ENCODE data around the gene FRMPD2. TPM values are rescaled to one million over a fixed set of nuclear protein-coding genes. Genes with fewer than 3 reads are reported as not detected.

FRMPD2 gene
- total and polyA plus RNA-seq, 3 experiments from 2014 or later, result not detected

DNA sequence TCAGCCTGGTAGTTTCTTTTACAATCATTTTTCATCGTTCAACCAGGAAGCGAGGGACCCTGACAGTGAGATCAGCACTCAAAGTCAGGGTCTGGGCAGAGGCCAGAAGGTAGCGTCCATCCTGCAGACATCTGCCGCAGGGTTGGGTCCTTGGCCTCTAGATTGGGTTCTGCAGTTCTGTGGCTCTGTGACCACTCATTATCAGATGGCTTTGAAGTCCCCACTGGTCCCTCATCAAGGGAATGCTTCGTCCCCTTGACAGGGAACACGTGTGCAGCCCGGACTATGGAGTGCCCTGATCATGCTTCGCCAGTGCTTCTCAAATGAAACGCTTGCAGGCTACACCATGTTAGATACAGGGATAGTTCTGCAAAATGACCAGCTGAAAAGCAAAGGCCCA lies 64.1 kb downstream of the FRMPD2 start:
- Mint-ChIP-seq H3K27ac (no peak overlapping the region), H3K4me3 (no peak overlapping the region), H3K36me3 (no peaks in the 10 kb centered on the region), H3K9me3 (no peaks in the 10 kb centered on the region), H3K27me3 (peaks cover 5 to 10% of the 10 kb centered on the region in 2 donors), H3K4me1 (no peaks in the 10 kb centered on the region)
- H3K4me3 ChIP-seq (ENCODE audit: low read length), result no peak overlapping the region
- no peak for DNase-seq
- no peak overlapping the region for H3K27ac ChIP-seq (ENCODE audit: low read depth, low read length)
- no peaks in the 10 kb centered on the region for H3K9me3 ChIP-seq (ENCODE audit: low read length)
- H3K36me3 ChIP-seq (ENCODE audit: insufficient read depth, low read length), result no peaks in the 10 kb centered on the region
- H3K27me3 ChIP-seq (ENCODE audit: insufficient read depth, low read length, poor library complexity, severe bottlenecking), result no peaks in the 10 kb centered on the region
- CTCF ChIA-PET, result no interaction called here
- no peaks in the 10 kb centered on the region for H3K4me1 ChIP-seq (ENCODE audit: insufficient read depth, low read length)
- POLR2A ChIA-PET, result no interaction called here

- H3K27me3 ChIP-seq (ENCODE audit: insufficient read depth, low read length, poor library complexity, severe bottlenecking), result no peaks in the 10 kb centered on the region
- Mint-ChIP-seq H3K27me3 (peaks cover 3 to 13% of the 10 kb centered on the region in 2 donors), H3K9me3 (no peaks in the 10 kb centered on the region), H3K27ac (no peak overlapping the region), H3K4me3 (no peak overlapping the region), H3K4me1 (no peaks in the 10 kb centered on the region), H3K36me3 (no peaks in the 10 kb centered on the region)
- ChIA-PET CTCF (no interaction called here), POLR2A (no interaction called here)
- no peaks in the 10 kb centered on the region for H3K9me3 ChIP-seq (ENCODE audit: low read length)
- no peaks in the 10 kb centered on the region for H3K4me1 ChIP-seq (ENCODE audit: insufficient read depth, low read length)
- H3K27ac ChIP-seq (ENCODE audit: low read depth, low read length), result no peak overlapping the region
- no peaks in the 10 kb centered on the region for H3K36me3 ChIP-seq (ENCODE audit: insufficient read depth, low read length)
- H3K4me3 ChIP-seq (ENCODE audit: low read length), result no peak overlapping the region
- DNase-seq, result no peak
These were observed 65.3 kb downstream of the FRMPD2 start for GRCh38 chr10:48209241-48209640.

DNA sequence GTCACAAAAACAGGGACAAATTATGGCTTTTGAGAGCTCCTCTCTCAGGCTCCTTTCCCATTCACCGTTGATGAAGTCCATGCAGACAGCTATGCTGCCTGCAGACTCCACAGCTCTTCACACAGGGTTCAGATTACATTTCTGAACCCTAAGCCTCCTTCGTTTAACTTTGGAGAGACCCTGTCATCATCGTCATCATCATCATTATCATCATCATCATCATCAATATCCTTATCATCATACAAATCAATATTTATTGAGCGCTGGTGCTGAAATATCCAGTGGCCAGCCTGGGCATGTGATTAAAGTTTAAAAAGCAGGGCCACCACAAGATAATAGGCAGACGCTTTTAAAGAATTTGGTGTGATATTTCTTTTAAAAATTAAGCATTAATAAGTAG lies 66.6 kb downstream of the FRMPD2 start:
- Histone ChIP-seq H3K36me3 (ENCODE audit: insufficient read depth, low read length) (no peaks in the 10 kb centered on the region), H3K4me3 (ENCODE audit: low read length) (no peak overlapping the region), H3K9me3 (ENCODE audit: low read length) (no peaks in the 10 kb centered on the region), H3K27ac (ENCODE audit: low read depth, low read length) (no peak overlapping the region), H3K4me1 (ENCODE audit: insufficient read depth, low read length) (no peaks in the 10 kb centered on the region), H3K27me3 (ENCODE audit: insufficient read depth, low read length, poor library complexity, severe bottlenecking) (no peaks in the 10 kb centered on the region)
- Mint-ChIP-seq H3K4me3 (no peak overlapping the region), H3K36me3 (no peaks in the 10 kb centered on the region), H3K4me1 (no peaks in the 10 kb centered on the region), H3K9me3 (no peaks in the 10 kb centered on the region), H3K27ac (no peak overlapping the region), H3K27me3 (peaks cover 5 to 13% of the 10 kb centered on the region in 2 donors)
- CTCF ChIA-PET, result no interaction called here
- no peak for DNase-seq
- POLR2A ChIA-PET, result no interaction called here

- no peaks in the 10 kb centered on the region for H3K36me3 Mint-ChIP-seq
- H3K4me1 Mint-ChIP-seq, result no peaks in the 10 kb centered on the region
- Histone ChIP-seq H3K27me3 (ENCODE audit: insufficient read depth, low read length, poor library complexity, severe bottlenecking) (no peaks in the 10 kb centered on the region), H3K36me3 (ENCODE audit: insufficient read depth, low read length) (no peaks in the 10 kb centered on the region), H3K4me1 (ENCODE audit: insufficient read depth, low read length) (no peaks in the 10 kb centered on the region), H3K4me3 (ENCODE audit: low read length) (no peak overlapping the region), H3K9me3 (ENCODE audit: low read length) (no peaks in the 10 kb centered on the region), H3K27ac (ENCODE audit: low read depth, low read length) (no peak overlapping the region)
- H3K27me3 Mint-ChIP-seq, result peaks cover 5 to 17% of the 10 kb centered on the region in 2 donors
- DNase-seq, result no peak
- no peak overlapping the region for H3K4me3 Mint-ChIP-seq
- no peaks in the 10 kb centered on the region for H3K9me3 Mint-ChIP-seq
- ChIA-PET POLR2A (no interaction called here), CTCF (no interaction called here)
- H3K27ac Mint-ChIP-seq, result no peak overlapping the region
These were observed 67.8 kb downstream of the FRMPD2 start for GRCh38 chr10:48206482-48207250.

DNA sequence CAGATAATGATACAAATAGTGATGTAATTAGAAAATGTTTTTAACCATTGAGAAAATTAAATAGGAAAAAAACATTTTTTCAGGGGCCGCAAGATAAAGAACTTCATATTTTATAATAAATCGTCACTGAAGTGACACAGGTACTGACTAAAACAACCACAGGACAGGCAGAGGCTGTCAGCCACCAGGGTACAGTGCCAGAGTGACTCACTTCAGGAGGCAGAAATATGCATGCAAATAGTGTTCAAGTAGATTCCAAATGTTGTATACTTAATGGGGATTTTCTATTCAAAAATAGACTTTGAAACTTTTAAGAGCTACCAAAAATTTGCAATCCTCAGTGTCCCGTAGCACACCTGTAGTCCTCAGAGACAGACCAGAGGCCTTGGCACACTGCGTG lies 68.6 kb downstream of the FRMPD2 start:
- Mint-ChIP-seq H3K9me3 (peaks cover 0 to 3% (median 0%) of the 10 kb centered on the region in 5 donors), H3K36me3 (no peaks in the 10 kb centered on the region), H3K27me3 (peaks cover 5 to 12% of the 10 kb centered on the region in 2 donors), H3K27ac (no peak overlapping the region), H3K4me1 (no peaks in the 10 kb centered on the region), H3K4me3 (no peak overlapping the region)
- H3K9me3 ChIP-seq (ENCODE audit: low read length), result no peaks in the 10 kb centered on the region
- ChIA-PET POLR2A (no interaction called here), CTCF (no interaction called here)
- H3K36me3 ChIP-seq (ENCODE audit: insufficient read depth, low read length), result no peaks in the 10 kb centered on the region
- no peaks in the 10 kb centered on the region for H3K4me1 ChIP-seq (ENCODE audit: insufficient read depth, low read length)
- H3K27ac ChIP-seq (ENCODE audit: low read depth, low read length), result no peak overlapping the region
- no peak for DNase-seq
- no peak overlapping the region for H3K4me3 ChIP-seq (ENCODE audit: low read length)
- no peaks in the 10 kb centered on the region for H3K27me3 ChIP-seq (ENCODE audit: insufficient read depth, low read length, poor library complexity, severe bottlenecking)

GRCh38 chr10:48199580-48200377 lies 74.7 kb downstream of the FRMPD2 start:
- Histone ChIP-seq H3K27me3 (ENCODE audit: insufficient read depth, low read length, poor library complexity, severe bottlenecking) (no peaks in the 10 kb centered on the region), H3K9me3 (ENCODE audit: low read length) (no peaks in the 10 kb centered on the region), H3K36me3 (ENCODE audit: insufficient read depth, low read length) (no peaks in the 10 kb centered on the region), H3K4me1 (ENCODE audit: insufficient read depth, low read length) (no peaks in the 10 kb centered on the region), H3K27ac (ENCODE audit: low read depth, low read length) (no peak overlapping the region), H3K4me3 (ENCODE audit: low read length) (no peak overlapping the region)
- no peak overlapping the region for H3K4me3 Mint-ChIP-seq
- peaks cover 0 to 3% (median 2%) of the 10 kb centered on the region in 5 donors for H3K9me3 Mint-ChIP-seq
- DNase-seq, result no peak
- no peak overlapping the region for H3K27ac Mint-ChIP-seq
- no peaks in the 10 kb centered on the region for H3K36me3 Mint-ChIP-seq
- POLR2A ChIA-PET, result no interaction called here
- peaks cover 0 to 4% (median 0%) of the 10 kb centered on the region in 3 donors for H3K4me1 Mint-ChIP-seq
- CTCF ChIA-PET, result no interaction called here
- H3K27me3 Mint-ChIP-seq, result peaks cover 4 to 8% of the 10 kb centered on the region in 2 donors

GRCh38 chr10:48197236-48197899 lies 77.1 kb downstream of the FRMPD2 start:
- Mint-ChIP-seq H3K36me3 (no peaks in the 10 kb centered on the region), H3K4me3 (no peak overlapping the region), H3K27ac (no peak overlapping the region), H3K27me3 (peaks cover 3 to 10% of the 10 kb centered on the region in 2 donors), H3K4me1 (peaks cover 0 to 4% (median 0%) of the 10 kb centered on the region in 3 donors), H3K9me3 (peaks cover 0 to 3% (median 2%) of the 10 kb centered on the region in 5 donors)
- Histone ChIP-seq H3K9me3 (ENCODE audit: low read length) (no peaks in the 10 kb centered on the region), H3K4me1 (ENCODE audit: insufficient read depth, low read length) (no peaks in the 10 kb centered on the region), H3K27me3 (ENCODE audit: insufficient read depth, low read length, poor library complexity, severe bottlenecking) (no peaks in the 10 kb centered on the region), H3K4me3 (ENCODE audit: low read length) (no peak overlapping the region), H3K36me3 (ENCODE audit: insufficient read depth, low read length) (no peaks in the 10 kb centered on the region), H3K27ac (ENCODE audit: low read depth, low read length) (no peak overlapping the region)
- POLR2A ChIA-PET, result no interaction called here
- CTCF ChIA-PET, result no interaction called here
- DNase-seq, result no peak

DNA sequence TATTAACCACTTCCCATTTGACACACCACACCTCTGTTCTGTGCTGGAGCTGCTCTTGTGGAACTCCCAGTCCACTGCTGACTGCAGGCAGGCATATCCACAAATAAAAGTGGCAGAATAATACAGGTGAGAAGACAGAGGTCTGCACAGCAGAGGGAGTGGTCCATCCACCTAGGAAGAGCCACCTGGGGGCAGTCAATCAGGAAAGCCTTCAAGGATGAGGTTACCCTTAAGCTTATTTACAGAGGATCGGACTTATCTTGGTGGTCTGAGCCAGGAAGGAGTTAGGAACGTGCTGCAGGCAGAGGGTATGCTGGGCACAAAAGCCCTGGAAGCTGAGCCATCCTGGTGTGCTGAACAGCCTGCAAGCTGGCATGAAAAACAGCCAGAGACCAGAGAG lies 78.7 kb downstream of the FRMPD2 start:
- CTCF ChIA-PET, result no interaction called here
- H3K27me3 Mint-ChIP-seq, result peaks cover 4 to 5% of the 10 kb centered on the region in 2 donors
- no peak for DNase-seq

More for the DNA sequence above, 78.7 kb downstream of the FRMPD2 start:
- Mint-ChIP-seq H3K9me3 (peaks cover 0 to 3% (median 0%) of the 10 kb centered on the region in 5 donors), H3K36me3 (no peaks in the 10 kb centered on the region), H3K27ac (no peak overlapping the region), H3K4me1 (peaks cover 0 to 4% (median 0%) of the 10 kb centered on the region in 3 donors), H3K4me3 (no peak overlapping the region)
- H3K9me3 ChIP-seq (ENCODE audit: low read length), result no peaks in the 10 kb centered on the region
- H3K36me3 ChIP-seq (ENCODE audit: insufficient read depth, low read length), result no peaks in the 10 kb centered on the region
- H3K27me3 ChIP-seq (ENCODE audit: insufficient read depth, low read length, poor library complexity, severe bottlenecking), result no peaks in the 10 kb centered on the region
- POLR2A ChIA-PET, result no interaction called here
- no peak overlapping the region for H3K27ac ChIP-seq (ENCODE audit: low read depth, low read length)
- H3K4me3 ChIP-seq (ENCODE audit: low read length), result no peak overlapping the region
- no peaks in the 10 kb centered on the region for H3K4me1 ChIP-seq (ENCODE audit: insufficient read depth, low read length)
